Mesothelial cell of epicardium (in vitro differentiated cells): ENCODE results near the gene CUL7. TPM values are rescaled to one million over a fixed set of nuclear protein-coding genes. Genes with fewer than 3 reads are reported as not detected.

Experiments
- DNase-seq, 2 experiments: peaks; one replicate each; pipeline ENCODE4 v3.0.0; 2021; ENCODE audit warnings: low spot score in 2 of 2; ENCODE audit not compliant: unreplicated experiment in 2 of 2
- H3K27ac Mint-ChIP-seq: 2 replicates; pipeline ENCODE4 v1.8.0; 2021; ENCODE audit warnings: mixed read lengths
- H3K27me3 Mint-ChIP-seq: 2 replicates; pipeline ENCODE4 v1.8.0; 2021; ENCODE audit warnings: low read depth, mixed read lengths
- H3K36me3 Mint-ChIP-seq: 2 replicates; pipeline ENCODE4 v1.8.0; 2021; ENCODE audit warnings: mixed read lengths
- H3K4me1 Mint-ChIP-seq: 2 replicates; pipeline ENCODE4 v1.8.0; 2021; ENCODE audit warnings: mixed read lengths
- H3K4me3 Mint-ChIP-seq: 2 replicates; pipeline ENCODE4 v1.8.0; 2021; ENCODE audit warnings: mild to moderate bottlenecking, moderate library complexity, mixed read lengths
- H3K9me3 Mint-ChIP-seq: 2 replicates; pipeline ENCODE4 v1.8.0; 2021; ENCODE audit warnings: mixed read lengths
- CTCF ChIP-seq: fragments of 200-600 bp; sonication (generic); IDR thresholded peaks from one replicate; pipeline ENCODE4 v1.5.0; 2021; ENCODE audit warnings: antibody characterized with exemption; ENCODE audit not compliant: unreplicated experiment
- total RNA-seq: library from RNA; stranded (reverse); gene quantifications from 3 replicates; pipeline ENCODE4 v1.2.1, GENCODE V29; 2021

Gene CUL7
- total RNA-seq, 1 donor from 2014 or later = 90.9 TPM

GRCh38 chr6:43026365-43026764, 27.3 kb downstream of the CUL7 start:
- no peaks in the 10 kb centered on the region for H3K9me3 Mint-ChIP-seq
- H3K36me3 Mint-ChIP-seq = peaks cover 27% of the 10 kb centered on the region
- TF ChIP-seq CTCF = no peak
- H3K4me3 Mint-ChIP-seq = no peak overlapping the region
- no peaks in the 10 kb centered on the region for H3K27me3 Mint-ChIP-seq
- no peak for DNase-seq
- no peak overlapping the region for H3K27ac Mint-ChIP-seq
- peaks cover 2% of the 10 kb centered on the region for H3K4me1 Mint-ChIP-seq

GRCh38 chr6:43024436-43024835, 29.2 kb downstream of the CUL7 start:
- no peak for TF ChIP-seq CTCF
- no peak for DNase-seq
- Mint-ChIP-seq H3K4me3 (no peak overlapping the region), H3K27ac (peak overlapping the region; percentile 20), H3K36me3 (peaks cover 20% of the 10 kb centered on the region), H3K27me3 (no peaks in the 10 kb centered on the region), H3K9me3 (no peaks in the 10 kb centered on the region), H3K4me1 (peaks cover 2% of the 10 kb centered on the region)

GRCh38 chr6:43021270-43022047, 32.2 kb downstream of the CUL7 start, which contains the start of gene RRP36:
RRP36 (plus strand) TSS chr6:43021623; CDS start chr6:43021655, 32 bp downstream.
- DNase-seq = peak; percentile 54 to 79
- H3K36me3 Mint-ChIP-seq = peaks cover 24% of the 10 kb centered on the region
- peaks cover 4% of the 10 kb centered on the region for H3K4me1 Mint-ChIP-seq
- no peaks in the 10 kb centered on the region for H3K9me3 Mint-ChIP-seq
- no peaks in the 10 kb centered on the region for H3K27me3 Mint-ChIP-seq
- peak within 1 kb of the TSS; percentile 95 for H3K4me3 Mint-ChIP-seq
- peak within 1 kb of the TSS; percentile 96 for H3K27ac Mint-ChIP-seq
- TF ChIP-seq CTCF = no peak

GRCh38 chr6:43020847-43021246, 32.8 kb downstream of the CUL7 start:
- H3K4me1 Mint-ChIP-seq = peaks cover 10% of the 10 kb centered on the region
- H3K27me3 Mint-ChIP-seq = no peaks in the 10 kb centered on the region
- H3K36me3 Mint-ChIP-seq = peaks cover 22% of the 10 kb centered on the region
- H3K9me3 Mint-ChIP-seq = no peaks in the 10 kb centered on the region
- TF ChIP-seq CTCF = no peak
- H3K4me3 Mint-ChIP-seq = peak overlapping the region; percentile 95
- peak overlapping the region; percentile 77 for H3K27ac Mint-ChIP-seq
- no peak for DNase-seq

GRCh38 chr6:43020052-43020705, 33.5 kb downstream of the CUL7 start:
- H3K4me1 Mint-ChIP-seq = peaks cover 13% of the 10 kb centered on the region
- H3K36me3 Mint-ChIP-seq = peaks cover 19% of the 10 kb centered on the region
- no peaks in the 10 kb centered on the region for H3K9me3 Mint-ChIP-seq
- DNase-seq = no peak
- H3K27ac Mint-ChIP-seq = peak overlapping the region; percentile 68
- no peak for TF ChIP-seq CTCF
- peak overlapping the region; percentile 95 for H3K4me3 Mint-ChIP-seq
- H3K27me3 Mint-ChIP-seq = no peaks in the 10 kb centered on the region
